ENCODE data around the gene ABT1. TPM values are rescaled to one million over a fixed set of nuclear protein-coding genes. Genes with fewer than 3 reads are reported as not detected.

Gene ABT1
- total RNA-seq, 1 experiment from 2014 or later = 21.6 TPM

GRCh38 chr6:26571592-26572296, 25.0 kb upstream of the ABT1 start (continued):
- TF ChIP-seq ZSCAN18 (CRISPR knock-in tag; IDR thresholded peaks at IDR 0.05) (no peak), ERG (CRISPR knock-in tag; IDR thresholded peaks at IDR 0.05) (no peak)
- TF ChIP-seq, protein P1, sequence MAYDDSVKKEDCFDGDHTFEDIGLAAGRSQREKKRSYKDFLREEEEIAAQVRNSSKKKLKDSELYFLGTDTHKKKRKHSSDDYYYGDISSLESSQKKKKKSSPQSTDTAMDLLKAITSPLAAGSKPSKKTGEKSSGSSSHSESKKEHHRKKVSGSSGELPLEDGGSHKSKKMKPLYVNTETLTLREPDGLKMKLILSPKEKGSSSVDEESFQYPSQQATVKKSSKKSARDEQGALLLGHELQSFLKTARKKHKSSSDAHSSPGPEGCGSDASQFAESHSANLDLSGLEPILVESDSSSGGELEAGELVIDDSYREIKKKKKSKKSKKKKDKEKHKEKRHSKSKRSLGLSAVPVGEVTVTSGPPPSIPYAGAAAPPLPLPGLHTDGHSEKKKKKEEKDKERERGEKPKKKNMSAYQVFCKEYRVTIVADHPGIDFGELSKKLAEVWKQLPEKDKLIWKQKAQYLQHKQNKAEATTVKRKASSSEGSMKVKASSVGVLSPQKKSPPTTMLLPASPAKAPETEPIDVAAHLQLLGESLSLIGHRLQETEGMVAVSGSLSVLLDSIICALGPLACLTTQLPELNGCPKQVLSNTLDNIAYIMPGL (CRISPR knock-in tag; IDR thresholded peaks at IDR 0.05) = peak; percentile 65

- peak; percentile 77 for ATAC-seq
- TF ChIP-seq FOXP1 (CRISPR knock-in tag; IDR thresholded peaks at IDR 0.05; ENCODE audit: borderline replicate concordance) (no peak), ZNF219 (CRISPR knock-in tag; IDR thresholded peaks at IDR 0.05; ENCODE audit: borderline replicate concordance) (no peak), ZNF281 (CRISPR knock-in tag; IDR thresholded peaks at IDR 0.05) (no peak), TEAD4 (CRISPR knock-in tag; IDR thresholded peaks at IDR 0.05) (no peak), ATF6 (CRISPR knock-in tag; IDR thresholded peaks at IDR 0.05) (no peak), ZNF423 (CRISPR knock-in tag; IDR thresholded peaks at IDR 0.05) (no peak), ZBTB21 (CRISPR knock-in tag; IDR thresholded peaks at IDR 0.05; ENCODE audit: borderline replicate concordance) (no peak), PRDM15 (CRISPR knock-in tag; IDR thresholded peaks at IDR 0.05) (no peak), FOXP4 (CRISPR knock-in tag; IDR thresholded peaks at IDR 0.05) (no peak)
- TF ChIP-seq, protein P2, sequence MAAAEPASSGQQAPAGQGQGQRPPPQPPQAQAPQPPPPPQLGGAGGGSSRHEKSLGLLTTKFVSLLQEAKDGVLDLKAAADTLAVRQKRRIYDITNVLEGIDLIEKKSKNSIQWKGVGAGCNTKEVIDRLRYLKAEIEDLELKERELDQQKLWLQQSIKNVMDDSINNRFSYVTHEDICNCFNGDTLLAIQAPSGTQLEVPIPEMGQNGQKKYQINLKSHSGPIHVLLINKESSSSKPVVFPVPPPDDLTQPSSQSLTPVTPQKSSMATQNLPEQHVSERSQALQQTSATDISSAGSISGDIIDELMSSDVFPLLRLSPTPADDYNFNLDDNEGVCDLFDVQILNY (CRISPR knock-in tag; IDR thresholded peaks at IDR 0.05) = no peak
These were observed 21.2 kb upstream of the ABT1 start for GRCh38 chr6:26575494-26575939.

More at GRCh38 chr6:26575494-26575939, 21.2 kb upstream of the ABT1 start:
- POLR2A ChIA-PET = interaction anchor here (0.6 kb wide), 1 partner anchor 234 kb away, joined by 4 read pairs; no protein-coding TSS in a partner anchor
- Mint-ChIP-seq H3K27ac (no peak overlapping the region), H3K4me1 (peaks cover 12% of the 10 kb centered on the region), H3K9me3 (peaks cover 13% of the 10 kb centered on the region), H3K4me3 (peak overlapping the region; percentile 90), H3K36me3 (peaks cover 4% of the 10 kb centered on the region; the same call in 1 of the 2 replicates), H3K27me3 (ENCODE audit: low read depth) (peaks cover 21% of the 10 kb centered on the region)
- CTCF ChIA-PET = interaction anchor here (1.1 to 7.6 kb wide), 4 partner anchors 19 to 234 kb away, joined by 3 to 181 read pairs (median 4); partner anchors contain the start of genes ABT1 and HMGN4
- peak; percentile 63 for DNase-seq (ENCODE audit: low spot score)
